SK-N-MC (cell line): ENCODE results near the gene GPR141.

Experiments
- EZH2 ChIP-seq: fragments of 200-600 bp; sonication (generic); IDR thresholded peaks from one replicate; pipeline ENCODE4 v1.6.1; 2017; ENCODE audit warnings: antibody characterized with exemption
- POLR2AphosphoS5 ChIP-seq: IDR thresholded peaks from 2 replicates; pipeline ENCODE4 v1.6.1; 2012; ENCODE audit warnings: mild to moderate bottlenecking, low read depth, low read length, borderline replicate concordance

DNA sequence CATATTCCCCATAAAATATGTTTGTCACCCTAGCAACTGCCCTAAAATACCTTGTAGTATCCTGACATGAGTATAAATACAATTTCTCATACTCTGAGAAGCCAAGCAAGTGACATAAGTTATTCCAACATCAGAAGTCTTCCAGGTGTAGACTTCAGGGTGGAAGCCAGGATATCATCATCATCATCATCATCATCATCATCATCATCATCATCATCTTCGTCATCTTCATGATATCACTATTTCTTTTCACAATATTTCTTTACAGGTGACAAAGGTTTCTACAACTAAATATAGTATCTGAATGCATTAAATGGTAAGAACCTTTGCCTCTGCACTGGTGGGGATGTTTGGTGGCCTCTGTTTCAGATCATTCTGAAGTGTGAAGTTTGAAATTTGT lies 10.0 kb upstream of the GPR141 start:
- no peak for TF ChIP-seq POLR2AphosphoS5
- TF ChIP-seq EZH2 = no peak
